Measurements from ENCODE around the gene HBP1. TPM values are rescaled to one million over a fixed set of nuclear protein-coding genes. Genes with fewer than 3 reads are reported as not detected.

The HBP1 gene
- total RNA-seq, 2 experiments from 2014 or later, result 9.3 to 18.1 TPM

DNA sequence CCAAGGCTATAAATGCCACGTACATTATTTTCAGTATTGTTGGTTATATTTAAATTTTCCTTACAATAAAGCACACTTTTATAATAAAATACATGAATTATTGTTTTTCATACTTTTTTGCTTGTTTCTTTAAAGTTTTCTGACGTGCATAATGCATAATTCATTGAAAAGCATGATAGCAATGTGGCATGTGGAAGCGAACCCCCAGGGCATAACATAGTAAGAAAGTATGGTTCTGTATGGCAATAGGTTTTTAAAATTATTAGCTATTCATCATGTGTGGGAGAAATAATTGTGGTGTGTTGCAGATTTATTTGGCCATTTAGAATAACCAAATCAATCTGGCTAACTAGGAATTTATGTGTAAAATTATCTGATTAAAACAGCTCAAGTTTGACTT, 7.4 kb upstream of the HBP1 start:
- POLR2A ChIA-PET, result interaction anchor here (0.6 to 0.9 kb wide), 4 partner anchors 9 to 214 kb away, joined by 3 to 4 read pairs (median 3); no protein-coding TSS in a partner anchor
- Histone ChIP-seq H3K36me3 (ENCODE audit: insufficient read depth, low read length) (peaks cover 52% of the 10 kb centered on the region), H3K9me2 (ENCODE audit: insufficient read depth, low read length) (no peaks in the 10 kb centered on the region), H2AFZ (ENCODE audit: low read length) (no peak overlapping the region), H3K9me3 (ENCODE audit: low read length) (no peaks in the 10 kb centered on the region), H3K4me1 (ENCODE audit: insufficient read depth, low read length, poor library complexity, severe bottlenecking) (peaks cover under 1% of the 10 kb centered on the region), H3K27ac (ENCODE audit: low read depth, low read length, poor library complexity, severe bottlenecking) (no peak overlapping the region), H3K79me2 (ENCODE audit: insufficient read depth, low read depth, low read length) (no peaks in the 10 kb centered on the region), H3K4me3 (ENCODE audit: low read depth, low read length, poor library complexity, severe bottlenecking) (no peak overlapping the region), H4K20me1 (ENCODE audit: insufficient read depth, low read length) (no peaks in the 10 kb centered on the region), H3K4me2 (ENCODE audit: low read length) (no peak overlapping the region)
- TF ChIP-seq EZH2phosphoT487 (IDR thresholded peaks at IDR 0.05; ENCODE audit: borderline replicate concordance, low read depth, low read length), result no peak
- TF ChIP-seq, protein P1, sequence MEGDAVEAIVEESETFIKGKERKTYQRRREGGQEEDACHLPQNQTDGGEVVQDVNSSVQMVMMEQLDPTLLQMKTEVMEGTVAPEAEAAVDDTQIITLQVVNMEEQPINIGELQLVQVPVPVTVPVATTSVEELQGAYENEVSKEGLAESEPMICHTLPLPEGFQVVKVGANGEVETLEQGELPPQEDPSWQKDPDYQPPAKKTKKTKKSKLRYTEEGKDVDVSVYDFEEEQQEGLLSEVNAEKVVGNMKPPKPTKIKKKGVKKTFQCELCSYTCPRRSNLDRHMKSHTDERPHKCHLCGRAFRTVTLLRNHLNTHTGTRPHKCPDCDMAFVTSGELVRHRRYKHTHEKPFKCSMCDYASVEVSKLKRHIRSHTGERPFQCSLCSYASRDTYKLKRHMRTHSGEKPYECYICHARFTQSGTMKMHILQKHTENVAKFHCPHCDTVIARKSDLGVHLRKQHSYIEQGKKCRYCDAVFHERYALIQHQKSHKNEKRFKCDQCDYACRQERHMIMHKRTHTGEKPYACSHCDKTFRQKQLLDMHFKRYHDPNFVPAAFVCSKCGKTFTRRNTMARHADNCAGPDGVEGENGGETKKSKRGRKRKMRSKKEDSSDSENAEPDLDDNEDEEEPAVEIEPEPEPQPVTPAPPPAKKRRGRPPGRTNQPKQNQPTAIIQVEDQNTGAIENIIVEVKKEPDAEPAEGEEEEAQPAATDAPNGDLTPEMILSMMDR (conservative IDR thresholded peaks at IDR 0.05; ENCODE audit: low read length), result no peak
- intact Hi-C loops (cut with micrococcal nuclease; ENCODE audit: unreplicated experiment), result loop anchor here (10.0 kb wide), 1 partner anchor 877 kb away; the partner anchor contains the start of gene NAMPT
- BruUV-seq (replicated peaks), result no TSS peak
- DNase-seq (ENCODE audit: low spot score), result no peak
- CTCF ChIA-PET (ENCODE audit: unreplicated experiment), result interaction anchor here (0.5 to 0.6 kb wide), 2 partner anchors 60 to 216 kb away, joined by 3 to 4 read pairs; no protein-coding TSS in a partner anchor

DNA sequence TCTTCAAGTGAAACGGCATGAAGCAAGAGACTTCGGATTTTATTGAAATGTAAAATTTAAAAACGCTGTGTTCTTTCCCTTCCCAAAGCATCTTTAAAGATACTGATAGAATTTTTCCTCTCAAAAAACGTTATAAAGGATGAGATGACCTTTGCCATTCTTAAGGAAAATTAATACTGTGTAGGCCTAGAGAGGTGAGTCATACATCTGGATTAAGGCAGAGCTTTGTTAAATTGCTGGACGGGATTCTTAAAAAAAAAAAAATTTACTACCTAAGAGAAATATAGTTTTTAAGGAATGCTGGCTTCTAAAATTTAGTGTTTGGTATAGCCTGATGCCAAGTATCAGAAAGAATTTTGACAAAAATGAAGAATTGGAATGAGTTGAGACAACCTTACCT, 6.3 kb upstream of the HBP1 start:
- Histone ChIP-seq H3K79me2 (ENCODE audit: insufficient read depth, low read depth, low read length) (no peaks in the 10 kb centered on the region), H2AFZ (ENCODE audit: low read length) (no peak overlapping the region), H3K36me3 (ENCODE audit: insufficient read depth, low read length) (peaks cover 42% of the 10 kb centered on the region), H3K4me1 (ENCODE audit: insufficient read depth, low read length, poor library complexity, severe bottlenecking) (peaks cover 7% of the 10 kb centered on the region), H4K20me1 (ENCODE audit: insufficient read depth, low read length) (no peaks in the 10 kb centered on the region), H3K9me3 (ENCODE audit: low read length) (no peaks in the 10 kb centered on the region), H3K4me2 (ENCODE audit: low read length) (no peak overlapping the region), H3K4me3 (ENCODE audit: low read depth, low read length, poor library complexity, severe bottlenecking) (no peak overlapping the region), H3K9me2 (ENCODE audit: insufficient read depth, low read length) (no peaks in the 10 kb centered on the region), H3K27ac (ENCODE audit: low read depth, low read length, poor library complexity, severe bottlenecking) (no peak overlapping the region)
- DNase-seq (ENCODE audit: low spot score), result no peak
- CTCF ChIA-PET (ENCODE audit: unreplicated experiment), result no interaction called here
- intact Hi-C loops (cut with micrococcal nuclease; ENCODE audit: unreplicated experiment), result loop anchor here (10.0 kb wide), 1 partner anchor 878 kb away; the partner anchor contains the start of gene NAMPT
- TF ChIP-seq, protein P1 (conservative IDR thresholded peaks at IDR 0.05; ENCODE audit: low read length), result no peak
- TF ChIP-seq EZH2phosphoT487 (IDR thresholded peaks at IDR 0.05; ENCODE audit: borderline replicate concordance, low read depth, low read length), result no peak
- no TSS peak for BruUV-seq (replicated peaks)
- POLR2A ChIA-PET, result interaction anchor here (0.6 to 0.9 kb wide), 4 partner anchors 12 to 892 kb away, joined by 3 to 4 read pairs (median 3); no protein-coding TSS in a partner anchor

DNA sequence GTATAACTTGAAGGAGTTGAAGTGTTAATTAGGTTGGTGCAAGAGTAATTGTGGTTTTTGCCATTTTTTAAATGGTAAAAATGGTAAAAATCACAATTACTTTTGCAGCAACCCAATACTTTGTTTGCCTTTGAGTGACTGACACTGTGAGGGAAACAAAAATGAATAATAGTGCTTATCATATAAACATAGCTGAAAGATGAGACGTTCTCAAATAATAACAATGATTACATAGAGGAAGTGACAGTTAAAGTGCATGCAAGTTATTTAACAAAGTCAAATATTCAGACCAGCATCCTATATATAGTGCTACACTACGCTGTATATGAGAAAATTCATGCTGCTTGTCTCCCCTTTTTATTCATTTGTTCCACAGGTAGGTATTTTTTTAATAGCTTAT, 4.7 kb upstream of the HBP1 start:
- TF ChIP-seq, protein P1 (conservative IDR thresholded peaks at IDR 0.05; ENCODE audit: low read length), result no peak
- no peak for TF ChIP-seq EZH2phosphoT487 (IDR thresholded peaks at IDR 0.05; ENCODE audit: borderline replicate concordance, low read depth, low read length)
- CTCF ChIA-PET (ENCODE audit: unreplicated experiment), result interaction anchor here (1.0 kb wide), 1 partner anchor 711 kb away, joined by 3 read pairs; no protein-coding TSS in a partner anchor
- Histone ChIP-seq H2AFZ (ENCODE audit: low read length) (no peak overlapping the region), H3K9me3 (ENCODE audit: low read length) (no peaks in the 10 kb centered on the region), H3K36me3 (ENCODE audit: insufficient read depth, low read length) (peaks cover 27% of the 10 kb centered on the region), H3K27ac (ENCODE audit: low read depth, low read length, poor library complexity, severe bottlenecking) (no peak overlapping the region), H4K20me1 (ENCODE audit: insufficient read depth, low read length) (no peaks in the 10 kb centered on the region), H3K4me2 (ENCODE audit: low read length) (no peak overlapping the region), H3K79me2 (ENCODE audit: insufficient read depth, low read depth, low read length) (no peaks in the 10 kb centered on the region), H3K4me1 (ENCODE audit: insufficient read depth, low read length, poor library complexity, severe bottlenecking) (peaks cover 7% of the 10 kb centered on the region), H3K4me3 (ENCODE audit: low read depth, low read length, poor library complexity, severe bottlenecking) (no peak overlapping the region), H3K9me2 (ENCODE audit: insufficient read depth, low read length) (no peaks in the 10 kb centered on the region)
- no peak for DNase-seq (ENCODE audit: low spot score)
- no TSS peak for BruUV-seq (replicated peaks)
- POLR2A ChIA-PET, result interaction anchor here (0.6 to 1.1 kb wide), 5 partner anchors 14 to 293 kb away, joined by 3 to 4 read pairs (median 3); no protein-coding TSS in a partner anchor
- intact Hi-C loops (cut with micrococcal nuclease; ENCODE audit: unreplicated experiment), result loop anchor here (10.0 kb wide), 1 partner anchor 879 kb away; the partner anchor contains the start of gene NAMPT

Measured in OCI-LY7 (cell line).